ENCODE measurements around the gene CC2D2B.
"Not testable (repeated sequence)": the region's sequence is repeated elsewhere in the genome, so short reads cannot be mapped to it uniquely, and the experiment has no call there.

CC2D2B gene

DNA sequence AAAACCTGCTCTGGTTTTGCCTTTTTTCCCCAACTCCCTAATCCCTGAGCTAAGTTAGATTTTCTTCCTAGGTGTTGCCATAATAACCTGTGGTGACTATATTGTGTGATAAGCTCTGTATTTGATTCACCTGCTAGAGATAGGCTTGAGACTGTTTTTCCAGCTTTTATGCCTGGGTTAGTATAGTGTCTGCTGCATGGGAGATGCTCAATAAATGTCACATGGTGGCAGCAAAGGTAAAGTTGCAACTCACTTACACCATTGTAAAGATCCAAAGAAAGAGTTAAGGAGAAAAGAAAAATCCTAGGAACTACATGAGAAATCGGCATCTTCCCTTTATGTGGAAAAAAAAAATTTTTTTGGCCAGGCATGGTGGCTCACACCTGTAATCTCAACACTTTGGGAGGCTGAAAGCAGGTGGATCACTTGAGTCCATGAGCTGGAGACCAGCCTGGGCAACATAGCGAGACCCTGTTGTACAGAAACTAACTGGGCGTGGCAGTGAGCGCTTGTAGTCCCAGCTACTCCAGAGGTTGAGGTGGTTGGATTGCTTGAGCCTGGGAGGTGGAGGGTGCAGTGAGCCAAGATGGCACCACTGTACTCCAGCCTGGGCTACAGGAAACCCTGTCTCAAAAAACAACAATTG is 139.4 kb downstream of the CC2D2B start:
- H3K36me3 ChIP-seq (ENCODE audit: control insufficient read depth, low read length): peaks cover 73% of the 10 kb centered on the region
- H3K79me2 ChIP-seq (ENCODE audit: control insufficient read depth, low read length): peaks cover 92% of the 10 kb centered on the region

DNA sequence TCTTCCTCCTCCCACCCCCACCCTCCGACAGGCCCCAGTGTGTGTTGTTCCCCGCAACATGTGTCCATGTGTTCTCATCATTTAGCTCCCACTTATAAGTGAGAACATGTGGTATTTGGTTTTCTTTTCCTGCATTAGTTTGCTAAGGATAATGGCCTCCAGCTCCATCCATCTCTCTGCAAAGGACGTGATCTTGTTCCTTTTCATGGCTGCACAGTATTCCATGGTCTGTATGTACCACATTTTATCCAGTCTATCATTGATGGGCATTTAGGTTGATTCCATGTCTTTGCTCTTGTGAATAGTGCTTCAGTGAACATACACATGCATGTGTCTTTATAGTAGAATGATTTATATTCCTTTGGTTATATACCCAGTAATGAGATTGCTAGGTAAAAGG is 140.2 kb downstream of the CC2D2B start:
- H3K27me3 ChIP-seq (ENCODE audit: control insufficient read depth, low read length); H3K9me3 ChIP-seq (ENCODE audit: control insufficient read depth, insufficient read depth, low read length); H3F3A ChIP-seq (ENCODE audit: control insufficient read depth, insufficient read depth); H3K9me2 ChIP-seq (replicated peaks; ENCODE audit: control insufficient read depth, low read length); H3K4me3 ChIP-seq (ENCODE audit: low read length); H4K20me1 ChIP-seq (ENCODE audit: control insufficient read depth, insufficient read depth, low read depth, low read length); H3K27ac ChIP-seq (ENCODE audit: low read depth, low read length): not testable (repeated sequence)
- H3K79me2 ChIP-seq (ENCODE audit: control insufficient read depth, low read length): peaks cover 96% of the 10 kb centered on the region
- peaks cover 81% of the 10 kb centered on the region for H3K36me3 ChIP-seq (ENCODE audit: control insufficient read depth, low read length)
- peaks cover 49% of the 10 kb centered on the region for H3K4me1 ChIP-seq (ENCODE audit: control insufficient read depth, low read length)
- H3K4me2 ChIP-seq (ENCODE audit: low read length): peak overlapping the region; percentile 42; the same call in 1 of the 2 replicates

More for the DNA sequence above, 139.4 kb downstream of the CC2D2B start:
- Histone ChIP-seq H3F3A (ENCODE audit: control insufficient read depth, insufficient read depth) (no peaks in the 10 kb centered on the region), H3K9me2 (replicated peaks; ENCODE audit: control insufficient read depth, low read length) (no peaks in the 10 kb centered on the region), H3K27me3 (ENCODE audit: control insufficient read depth, low read length) (no peaks in the 10 kb centered on the region), H4K20me1 (ENCODE audit: control insufficient read depth, insufficient read depth, low read depth, low read length) (peaks cover 9% of the 10 kb centered on the region; the same call in 1 of the 2 replicates), H3K4me2 (ENCODE audit: low read length) (0 out of 2 replicates have a peak overlapping the region, but pooled peaks have one; percentile 69), H3K4me1 (ENCODE audit: control insufficient read depth, low read length) (peaks cover 56% of the 10 kb centered on the region), H3K27ac (ENCODE audit: low read depth, low read length) (no peak overlapping the region), H3K4me3 (ENCODE audit: low read length) (no peak overlapping the region), H3K9me3 (ENCODE audit: control insufficient read depth, insufficient read depth, low read length) (no peaks in the 10 kb centered on the region)
- TF ChIP-seq, protein P1, sequence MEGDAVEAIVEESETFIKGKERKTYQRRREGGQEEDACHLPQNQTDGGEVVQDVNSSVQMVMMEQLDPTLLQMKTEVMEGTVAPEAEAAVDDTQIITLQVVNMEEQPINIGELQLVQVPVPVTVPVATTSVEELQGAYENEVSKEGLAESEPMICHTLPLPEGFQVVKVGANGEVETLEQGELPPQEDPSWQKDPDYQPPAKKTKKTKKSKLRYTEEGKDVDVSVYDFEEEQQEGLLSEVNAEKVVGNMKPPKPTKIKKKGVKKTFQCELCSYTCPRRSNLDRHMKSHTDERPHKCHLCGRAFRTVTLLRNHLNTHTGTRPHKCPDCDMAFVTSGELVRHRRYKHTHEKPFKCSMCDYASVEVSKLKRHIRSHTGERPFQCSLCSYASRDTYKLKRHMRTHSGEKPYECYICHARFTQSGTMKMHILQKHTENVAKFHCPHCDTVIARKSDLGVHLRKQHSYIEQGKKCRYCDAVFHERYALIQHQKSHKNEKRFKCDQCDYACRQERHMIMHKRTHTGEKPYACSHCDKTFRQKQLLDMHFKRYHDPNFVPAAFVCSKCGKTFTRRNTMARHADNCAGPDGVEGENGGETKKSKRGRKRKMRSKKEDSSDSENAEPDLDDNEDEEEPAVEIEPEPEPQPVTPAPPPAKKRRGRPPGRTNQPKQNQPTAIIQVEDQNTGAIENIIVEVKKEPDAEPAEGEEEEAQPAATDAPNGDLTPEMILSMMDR (IDR thresholded peaks at IDR 0.05; ENCODE audit: low read depth, low read length, poor library complexity, severe bottlenecking): no peak
- no peak for TF ChIP-seq EZH2phosphoT487 (IDR thresholded peaks at IDR 0.05; ENCODE audit: borderline replicate concordance, low read length)

DNA sequence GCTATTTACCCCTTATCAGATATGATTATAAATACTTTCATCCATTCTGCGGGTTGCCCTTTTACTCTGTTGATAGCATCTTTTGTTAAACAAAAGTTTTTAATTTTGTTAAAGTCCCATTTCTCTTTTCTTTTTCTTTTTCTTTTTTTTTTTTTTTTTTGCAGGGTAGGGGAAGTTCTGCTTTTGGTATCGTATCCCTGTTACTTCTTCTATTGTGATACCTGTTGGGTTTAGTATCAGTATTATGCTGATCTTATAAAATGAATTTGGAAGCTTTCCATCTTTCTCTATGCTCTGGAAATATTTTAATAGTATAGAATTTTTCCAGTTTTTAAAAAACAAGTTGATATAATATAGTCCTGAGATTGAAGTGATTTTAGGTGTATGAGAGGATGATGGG is 141.6 kb downstream of the CC2D2B start:
- TF ChIP-seq, protein P1 (IDR thresholded peaks at IDR 0.05; ENCODE audit: low read depth, low read length, poor library complexity, severe bottlenecking): no peak
- TF ChIP-seq EZH2phosphoT487 (IDR thresholded peaks at IDR 0.05; ENCODE audit: borderline replicate concordance, low read length): no peak
- H4K20me1 ChIP-seq (ENCODE audit: control insufficient read depth, insufficient read depth, low read depth, low read length): peaks cover 9% of the 10 kb centered on the region; the same call in 1 of the 2 replicates

DNA sequence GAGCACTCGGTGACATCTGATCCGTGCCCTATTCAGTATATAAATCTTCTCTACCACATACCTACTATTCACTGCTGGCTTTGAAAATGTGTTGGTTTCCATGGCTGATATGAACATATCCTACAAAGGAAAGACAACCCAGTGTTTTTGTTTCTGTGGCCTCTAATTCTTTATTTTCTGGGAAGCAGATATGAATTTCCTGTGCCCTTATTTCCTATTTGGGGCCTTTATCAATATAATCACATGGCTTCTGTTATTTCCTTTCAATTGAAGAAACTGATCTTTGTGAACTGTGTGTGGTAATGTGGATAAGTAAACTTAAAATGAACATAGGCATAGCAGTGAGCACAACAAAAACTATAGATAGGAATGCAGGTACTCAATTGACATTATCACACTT is 146.2 kb downstream of the CC2D2B start:
- H3K4me3 ChIP-seq (ENCODE audit: low read length): no peak overlapping the region
- no peaks in the 10 kb centered on the region for H3K9me2 ChIP-seq (replicated peaks; ENCODE audit: control insufficient read depth, low read length)
- no peaks in the 10 kb centered on the region for H3K9me3 ChIP-seq (ENCODE audit: control insufficient read depth, insufficient read depth, low read length)
- no peaks in the 10 kb centered on the region for H4K20me1 ChIP-seq (ENCODE audit: control insufficient read depth, insufficient read depth, low read depth, low read length)
- peaks cover 88% of the 10 kb centered on the region for H3K36me3 ChIP-seq (ENCODE audit: control insufficient read depth, low read length)
- peaks cover 63% of the 10 kb centered on the region for H3K79me2 ChIP-seq (ENCODE audit: control insufficient read depth, low read length)
- H3K27ac ChIP-seq (ENCODE audit: low read depth, low read length): no peak overlapping the region
- no peaks in the 10 kb centered on the region for H3F3A ChIP-seq (ENCODE audit: control insufficient read depth, insufficient read depth)
- H3K4me1 ChIP-seq (ENCODE audit: control insufficient read depth, low read length): peaks cover 3% of the 10 kb centered on the region
- no peak for TF ChIP-seq EZH2phosphoT487 (IDR thresholded peaks at IDR 0.05; ENCODE audit: borderline replicate concordance, low read length)
- TF ChIP-seq, protein P1 (IDR thresholded peaks at IDR 0.05; ENCODE audit: low read depth, low read length, poor library complexity, severe bottlenecking): no peak
- no peaks in the 10 kb centered on the region for H3K27me3 ChIP-seq (ENCODE audit: control insufficient read depth, low read length)
- H3K4me2 ChIP-seq (ENCODE audit: low read length): no peak overlapping the region

More for the DNA sequence above, 141.6 kb downstream of the CC2D2B start:
- H3K4me2 ChIP-seq (ENCODE audit: low read length): no peak overlapping the region
- H3K9me2 ChIP-seq (replicated peaks; ENCODE audit: control insufficient read depth, low read length): no peaks in the 10 kb centered on the region
- peaks cover 95% of the 10 kb centered on the region for H3K79me2 ChIP-seq (ENCODE audit: control insufficient read depth, low read length)
- no peaks in the 10 kb centered on the region for H3F3A ChIP-seq (ENCODE audit: control insufficient read depth, insufficient read depth)
- H3K4me3 ChIP-seq (ENCODE audit: low read length): no peak overlapping the region
- H3K27ac ChIP-seq (ENCODE audit: low read depth, low read length): no peak overlapping the region
- peaks cover 46% of the 10 kb centered on the region for H3K4me1 ChIP-seq (ENCODE audit: control insufficient read depth, low read length)
- peaks cover 86% of the 10 kb centered on the region for H3K36me3 ChIP-seq (ENCODE audit: control insufficient read depth, low read length)
- no peaks in the 10 kb centered on the region for H3K9me3 ChIP-seq (ENCODE audit: control insufficient read depth, insufficient read depth, low read length)
- H3K27me3 ChIP-seq (ENCODE audit: control insufficient read depth, low read length): no peaks in the 10 kb centered on the region

Measured in DOHH2 (cell line).